HG03439 (cell line): ENCODE results near the gene DMAP1.
"Not testable (repeated sequence)": the region's sequence is repeated elsewhere in the genome, so short reads cannot be mapped to it uniquely, and the experiment has no call there.

Source experiments
- ATAC-seq: cut with Tn5 transposase; IDR thresholded peaks from one replicate; pipeline ENCODE4 v1.9.1; 2021; ENCODE audit warnings: mild to moderate bottlenecking, moderate library complexity; ENCODE audit not compliant: unreplicated experiment

Gene DMAP1

GRCh38 chr1:44213222-44214112 lies at the start of gene DMAP1:
TSS of gene DMAP1 (plus strand) at chr1:44213471. CDS start at chr1:44213754, 283 bp downstream.
- peak; percentile 72 for ATAC-seq

- ATAC-seq: no peak
Measured at GRCh38 chr1:44168520-44169098, 44.7 kb upstream of the DMAP1 start.

GRCh38 chr1:44170281-44170823 lies 42.9 kb upstream of the DMAP1 start:
- ATAC-seq: no peak

DNA sequence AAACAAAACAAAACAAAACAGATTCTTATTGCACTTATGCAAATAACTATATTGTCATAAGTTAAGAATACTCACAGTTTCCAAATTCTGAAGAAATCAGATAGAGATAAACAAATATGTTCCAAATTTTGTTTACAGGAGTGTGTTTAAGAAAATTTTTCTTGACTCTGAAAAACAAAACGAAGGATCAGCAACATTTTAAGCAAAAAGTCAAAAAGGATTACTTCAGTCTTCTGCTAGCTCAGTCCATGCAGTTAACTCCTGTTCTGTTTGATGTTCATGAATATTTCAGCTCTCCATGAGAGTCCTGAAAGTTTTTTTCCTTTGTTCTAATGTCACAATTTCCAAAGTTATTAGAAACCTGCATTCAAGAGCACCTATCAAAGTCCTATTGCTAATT lies 38.6 kb upstream of the DMAP1 start:
- ATAC-seq: no peak

- no peak for ATAC-seq
Measured at GRCh38 chr1:44200336-44200735, 12.9 kb upstream of the DMAP1 start.

DNA sequence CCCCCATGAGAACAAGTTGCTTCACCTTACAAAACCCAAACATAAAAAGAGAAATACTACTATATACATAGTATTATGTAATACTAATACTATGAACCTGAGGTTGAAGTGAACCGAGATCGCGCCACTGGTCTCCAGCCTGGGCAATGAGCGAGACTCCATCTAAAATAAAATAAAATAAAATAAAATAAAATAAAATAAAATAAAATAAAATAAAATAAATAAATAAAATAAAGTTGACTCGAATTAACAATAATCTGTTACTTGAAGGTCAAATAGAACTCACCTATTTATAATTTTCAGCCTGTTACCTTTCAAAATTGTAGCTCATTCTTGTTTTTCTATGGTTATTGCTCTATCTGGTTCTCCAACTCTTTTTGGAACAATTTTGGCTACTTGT lies 6.7 kb upstream of the DMAP1 start:
- ATAC-seq: not testable (repeated sequence)

DNA sequence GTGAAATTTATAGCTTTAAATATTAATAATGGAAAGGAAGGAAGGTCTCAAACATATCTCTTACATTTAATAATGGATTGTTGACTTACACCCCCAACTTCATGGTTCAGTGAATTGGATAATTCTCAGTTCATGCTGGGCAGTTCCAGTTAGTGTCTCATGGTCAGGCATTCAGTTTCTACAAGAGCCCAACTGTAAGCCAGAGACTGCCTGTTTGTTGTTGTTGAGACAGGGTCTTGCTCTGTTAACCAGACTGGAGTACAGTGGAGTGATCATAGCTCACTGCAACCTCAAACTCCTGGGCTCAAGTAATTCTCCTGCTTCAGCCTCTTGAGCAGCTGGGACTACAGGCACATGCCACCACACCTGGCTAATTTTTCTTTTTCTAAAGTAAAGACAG lies 5.0 kb upstream of the DMAP1 start:
- no peak for ATAC-seq

DNA sequence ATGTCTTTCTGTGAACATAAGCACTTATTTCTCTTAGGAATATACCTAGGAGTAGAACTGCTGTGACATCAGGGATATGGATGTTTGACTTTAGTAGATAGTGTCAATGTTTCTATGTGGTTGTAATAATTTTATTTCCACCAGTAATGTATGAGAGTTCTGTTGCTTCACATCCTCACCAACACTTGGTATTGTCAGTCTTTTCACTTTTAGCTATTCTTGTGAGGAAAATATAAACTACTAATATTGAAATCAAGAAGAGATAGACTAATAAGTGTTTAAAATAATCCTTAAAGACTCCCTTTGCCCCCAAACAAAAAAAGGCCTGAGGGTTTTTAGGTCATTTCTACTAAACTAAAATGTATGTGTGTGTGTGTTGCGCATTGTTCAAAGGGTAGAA lies 2.7 kb upstream of the DMAP1 start:
- no peak for ATAC-seq

DNA sequence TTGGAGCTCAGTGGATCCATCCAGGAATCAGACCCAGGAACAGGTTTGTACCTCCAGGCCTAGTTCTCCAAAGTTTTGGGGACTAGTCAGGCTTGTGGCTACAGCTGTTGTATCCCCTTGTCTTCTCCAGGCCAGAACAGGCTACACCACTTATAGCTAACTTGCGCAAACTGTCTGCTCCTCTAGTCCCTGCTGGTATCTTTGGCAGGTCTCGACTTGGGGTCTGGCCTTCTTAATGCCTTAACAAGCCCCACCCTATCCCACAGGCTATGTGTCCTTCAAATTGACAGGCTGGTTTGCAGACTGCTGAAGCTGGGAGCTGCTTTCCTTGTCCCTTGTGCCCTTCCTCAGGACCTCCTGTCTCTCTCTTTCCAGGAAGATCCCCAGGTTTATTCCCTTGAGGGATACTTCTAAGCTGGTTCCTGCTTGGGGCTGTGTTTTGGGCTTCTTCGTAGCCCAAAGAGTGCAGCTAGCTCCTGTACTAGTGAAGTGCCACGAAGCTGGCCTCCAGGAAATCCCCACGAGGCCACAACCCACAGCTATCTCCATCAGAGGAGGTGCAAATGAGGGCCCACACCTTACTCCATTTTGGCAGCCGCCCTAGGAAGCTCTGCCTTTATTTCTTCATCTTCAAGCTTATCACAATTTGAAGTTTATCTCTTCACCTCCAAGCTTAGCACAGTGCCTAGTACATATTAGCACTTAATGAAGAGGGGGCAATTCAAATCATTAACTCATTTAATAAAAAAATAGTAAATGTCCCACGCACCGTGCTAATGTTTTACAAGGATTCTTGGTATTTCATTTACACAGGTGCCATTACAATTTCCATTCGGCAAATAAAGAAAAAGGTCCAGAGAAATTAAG lies 683 bp upstream of the DMAP1 start:
- ATAC-seq: no peak

DNA sequence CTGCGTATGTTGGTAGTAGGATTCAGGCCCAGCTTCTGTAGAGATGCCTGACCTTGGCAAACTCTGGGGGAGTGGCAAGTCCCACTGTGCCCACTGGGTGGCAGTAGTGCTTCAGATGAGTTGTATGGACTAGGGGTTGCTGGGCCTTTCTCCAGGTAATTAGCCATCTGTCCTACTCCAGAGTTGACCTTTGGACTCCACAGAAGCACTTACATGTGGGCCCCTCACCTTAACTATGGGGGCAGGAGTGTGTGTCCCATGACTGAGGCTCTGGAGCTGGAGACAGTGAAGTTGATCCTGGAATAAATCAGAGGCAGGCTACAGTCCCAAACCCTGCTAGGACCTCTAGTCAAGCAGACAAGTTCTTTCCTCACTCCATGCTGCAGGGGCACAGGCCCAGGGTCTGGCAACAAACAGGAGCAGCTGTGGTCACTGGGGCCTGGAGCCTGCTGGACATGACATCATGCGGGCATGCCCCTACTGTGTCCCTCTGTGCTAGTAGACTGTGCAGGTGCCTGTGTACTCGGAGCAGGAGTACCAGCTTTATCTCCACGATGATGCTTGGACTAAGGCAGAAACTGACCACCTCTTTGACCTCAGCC lies 4.6 kb downstream of the DMAP1 start:
- no peak for ATAC-seq

GRCh38 chr1:44218503-44219300 lies 5.4 kb downstream of the DMAP1 start:
- ATAC-seq: no peak

DNA sequence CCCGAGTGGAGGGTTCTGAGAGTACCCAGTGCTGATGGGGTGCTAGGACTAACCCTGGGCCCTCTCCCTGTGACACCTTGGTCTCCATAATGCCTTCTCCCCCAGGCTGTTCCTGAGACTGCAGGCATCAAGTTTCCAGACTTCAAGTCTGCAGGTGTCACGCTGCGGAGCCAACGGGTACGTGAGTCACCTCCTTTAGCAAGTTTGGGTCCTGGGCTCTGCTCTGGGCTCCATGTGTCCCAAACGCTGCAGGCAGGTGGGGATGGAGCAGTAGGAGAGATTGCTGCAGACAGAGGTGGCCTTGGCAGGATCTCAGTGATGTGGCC lies 6.0 kb downstream of the DMAP1 start:
- ATAC-seq: no peak

DNA sequence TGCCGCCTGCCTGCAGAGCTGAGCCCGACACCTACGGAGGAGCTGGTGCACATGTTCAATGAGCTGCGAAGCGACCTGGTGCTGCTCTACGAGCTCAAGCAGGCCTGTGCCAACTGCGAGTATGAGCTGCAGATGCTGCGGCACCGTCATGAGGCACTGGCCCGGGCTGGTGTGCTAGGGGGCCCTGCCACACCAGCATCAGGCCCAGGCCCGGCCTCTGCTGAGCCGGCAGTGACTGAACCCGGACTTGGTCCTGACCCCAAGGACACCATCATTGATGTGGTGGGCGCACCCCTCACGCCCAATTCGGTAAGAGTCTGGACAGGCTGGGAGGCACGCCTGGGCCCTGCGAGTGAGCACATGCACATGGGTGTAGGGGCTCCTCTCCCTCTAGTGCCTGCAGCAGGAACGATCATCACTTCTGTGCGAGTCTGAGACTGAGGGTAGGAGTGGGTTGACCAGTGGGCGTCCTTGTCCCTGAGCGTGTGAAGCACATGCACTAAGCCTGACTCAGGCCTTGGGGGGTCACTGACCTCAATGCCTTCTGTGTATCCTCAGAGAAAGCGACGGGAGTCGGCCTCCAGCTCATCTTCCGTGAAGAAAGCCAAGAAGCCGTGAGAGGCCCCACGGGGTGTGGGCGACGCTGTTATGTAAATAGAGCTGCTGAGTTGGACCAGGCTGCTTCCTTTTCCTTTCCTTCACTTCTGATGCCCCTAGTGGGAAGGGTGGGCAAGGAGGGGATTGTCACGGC lies 6.9 kb downstream of the DMAP1 start:
- ATAC-seq: no peak

- no peak for ATAC-seq
Measured at GRCh38 chr1:44220755-44221154, 7.5 kb downstream of the DMAP1 start.

GRCh38 chr1:44221769-44222168 lies 8.5 kb downstream of the DMAP1 start:
- no peak for ATAC-seq

DNA sequence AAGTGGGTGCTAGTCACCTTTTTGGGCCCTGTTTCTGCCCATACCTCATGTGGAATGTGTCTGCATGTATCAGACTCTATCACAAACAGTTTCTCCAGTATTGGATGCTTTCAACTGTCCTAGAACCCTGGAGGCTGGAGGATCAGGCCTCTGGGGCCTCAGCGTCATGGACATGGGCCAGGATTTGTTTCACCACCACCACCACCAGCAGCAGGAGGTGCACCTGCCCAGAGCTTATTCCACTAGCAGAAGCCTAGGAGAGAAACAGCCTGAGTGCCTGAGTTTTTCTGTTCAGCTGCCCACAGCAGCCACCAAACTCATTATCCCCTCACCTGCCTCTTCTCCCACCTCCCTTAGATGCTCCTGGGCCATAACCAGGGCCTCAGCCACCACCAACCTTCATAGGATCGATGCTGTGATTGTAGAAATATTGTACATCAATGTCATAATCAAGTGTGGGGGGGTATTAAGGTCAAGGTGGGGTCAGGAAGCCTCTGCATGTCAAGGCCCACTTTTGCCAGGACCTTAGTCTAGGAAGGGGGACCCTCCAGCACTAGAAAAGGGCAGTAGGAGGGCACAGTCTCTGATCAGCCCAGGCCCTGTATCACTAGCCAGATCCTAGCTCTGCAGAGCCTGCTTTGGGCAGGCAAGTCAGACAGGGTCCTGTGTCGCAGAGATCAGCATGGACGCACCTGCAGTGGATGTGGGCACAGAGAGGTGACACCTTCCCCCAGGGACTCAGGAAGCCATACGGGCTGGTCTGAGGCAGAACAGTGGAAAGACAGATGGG lies 9.3 kb downstream of the DMAP1 start:
- ATAC-seq: no peak

- no peak for ATAC-seq
Measured at GRCh38 chr1:44223187-44223610, 9.9 kb downstream of the DMAP1 start.

DNA sequence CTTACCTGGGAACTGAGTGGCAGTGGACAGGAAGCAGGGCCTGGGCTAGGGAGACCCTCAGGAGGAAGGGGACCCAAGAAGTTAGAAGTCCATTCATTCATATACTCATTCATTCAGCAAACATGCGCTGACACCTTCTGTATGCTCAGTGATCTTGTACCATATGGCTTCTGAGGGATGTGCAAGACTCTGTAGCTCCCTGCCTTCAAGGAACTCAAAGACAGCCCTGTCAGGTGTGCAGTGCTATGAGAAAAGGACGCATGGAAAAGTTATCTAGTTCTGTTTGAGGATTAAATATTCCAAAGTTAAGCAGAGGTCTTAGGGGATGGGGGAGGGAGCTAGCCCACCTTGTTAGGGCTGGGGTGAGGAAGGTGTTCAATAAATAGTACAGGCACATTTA lies 12.5 kb downstream of the DMAP1 start:
- ATAC-seq: no peak

DNA sequence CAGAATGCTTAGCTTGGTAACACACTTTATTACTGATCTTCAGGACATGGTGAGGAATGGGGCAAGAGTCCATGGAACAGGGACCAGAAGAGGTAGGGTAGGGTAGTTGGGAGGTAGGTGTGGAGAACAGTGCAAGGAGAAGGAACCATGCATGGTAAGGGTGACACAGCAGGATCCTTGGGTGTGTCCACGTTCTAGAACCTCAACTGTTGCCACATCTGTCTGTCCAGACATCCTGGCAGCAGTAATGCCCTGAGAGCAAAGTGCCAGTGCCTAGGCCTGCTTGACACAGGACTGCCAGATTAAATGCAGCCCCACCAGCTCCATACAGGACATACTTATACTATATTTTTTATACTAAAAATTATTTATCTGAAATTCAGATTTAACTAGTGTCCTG lies 13.9 kb downstream of the DMAP1 start:
- ATAC-seq: no peak
